Chondrocyte (in vitro differentiated cells): Measurements from ENCODE around the gene PSMB5. TPM values are rescaled to one million over a fixed set of nuclear protein-coding genes. Genes with fewer than 3 reads are reported as not detected.

Experiments
- DNase-seq: peaks from one replicate; pipeline ENCODE4 v3.0.0; 2021; ENCODE audit warnings: mixed read lengths, low spot score
- H3K27ac Mint-ChIP-seq: one replicate; pipeline ENCODE4 v1.8.0; 2021; ENCODE audit warnings: mild to moderate bottlenecking, moderate library complexity, mixed read lengths; ENCODE audit not compliant: unreplicated experiment
- H3K27me3 Mint-ChIP-seq: 2 replicates; pipeline ENCODE4 v1.8.0; 2021; ENCODE audit warnings: low read depth, mixed read lengths
- H3K36me3 Mint-ChIP-seq: 2 replicates; pipeline ENCODE4 v1.8.0; 2021; ENCODE audit warnings: low read depth, mixed read lengths
- H3K4me1 Mint-ChIP-seq: 2 replicates; pipeline ENCODE4 v1.8.0; 2021; ENCODE audit warnings: low read depth, mild to moderate bottlenecking, mixed read lengths
- H3K4me3 Mint-ChIP-seq: one replicate; pipeline ENCODE4 v1.8.0; 2021; ENCODE audit warnings: mild to moderate bottlenecking, moderate library complexity, mixed read lengths; ENCODE audit not compliant: unreplicated experiment
- H3K9me3 Mint-ChIP-seq: 2 replicates; pipeline ENCODE4 v1.8.0; 2021; ENCODE audit warnings: low read depth, mixed read lengths
- CTCF ChIP-seq: fragments of 200-600 bp; sonication (generic); IDR thresholded peaks from 2 replicates; pipeline ENCODE4 v1.5.0; 2021; ENCODE audit warnings: antibody characterized with exemption, mild to moderate bottlenecking, moderate library complexity
- total RNA-seq: library from RNA; stranded (reverse); gene quantifications from 3 replicates; pipeline ENCODE4 v1.2.1, GENCODE V29; 2021

The PSMB5 gene
- total RNA-seq, 1 donor from 2014 or later, result 172 TPM

- no peak for DNase-seq
- no peak overlapping the region for H3K27ac Mint-ChIP-seq
- H3K9me3 Mint-ChIP-seq, result no peaks in the 10 kb centered on the region
- peak; percentile 61 for TF ChIP-seq CTCF
- H3K4me3 Mint-ChIP-seq, result no peak overlapping the region
- H3K4me1 Mint-ChIP-seq, result peaks cover 21% of the 10 kb centered on the region
- peaks cover 3% of the 10 kb centered on the region for H3K36me3 Mint-ChIP-seq
- no peaks in the 10 kb centered on the region for H3K27me3 Mint-ChIP-seq
Measured at GRCh38 chr14:23054000-23054811, 19.5 kb upstream of the PSMB5 start.

GRCh38 chr14:23053426-23053825, 18.7 kb upstream of the PSMB5 start:
- no peak overlapping the region for H3K27ac Mint-ChIP-seq
- peaks cover 20% of the 10 kb centered on the region for H3K4me1 Mint-ChIP-seq
- no peak for DNase-seq
- H3K4me3 Mint-ChIP-seq, result no peak overlapping the region
- no peaks in the 10 kb centered on the region for H3K36me3 Mint-ChIP-seq
- TF ChIP-seq CTCF, result no peak
- H3K9me3 Mint-ChIP-seq, result no peaks in the 10 kb centered on the region
- H3K27me3 Mint-ChIP-seq, result no peaks in the 10 kb centered on the region

DNA sequence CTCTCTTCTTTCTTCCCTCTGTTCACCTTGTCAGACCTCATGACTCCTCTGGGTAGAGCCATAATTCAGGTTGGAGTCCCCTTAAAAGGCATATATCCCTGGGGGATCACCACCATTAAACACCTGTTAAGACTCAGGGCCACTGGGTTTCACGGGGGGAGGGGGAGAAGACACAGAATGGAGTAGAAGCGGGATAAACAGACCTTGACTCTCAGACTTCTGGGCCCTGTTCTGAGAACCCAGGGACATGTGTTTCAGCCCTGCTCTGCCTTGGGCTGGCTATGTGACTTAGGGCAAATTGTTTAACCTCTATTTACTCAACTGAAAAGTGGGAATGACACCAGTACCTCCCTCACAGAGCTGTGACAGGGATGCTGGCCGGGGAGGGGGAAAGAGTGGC, 18.0 kb upstream of the PSMB5 start:
- no peaks in the 10 kb centered on the region for H3K27me3 Mint-ChIP-seq
- H3K27ac Mint-ChIP-seq, result no peak overlapping the region
- TF ChIP-seq CTCF, result no peak
- H3K36me3 Mint-ChIP-seq, result no peaks in the 10 kb centered on the region
- H3K4me1 Mint-ChIP-seq, result peaks cover 14% of the 10 kb centered on the region
- no peak for DNase-seq
- H3K4me3 Mint-ChIP-seq, result no peak overlapping the region
- no peaks in the 10 kb centered on the region for H3K9me3 Mint-ChIP-seq

GRCh38 chr14:23052182-23052623, 17.5 kb upstream of the PSMB5 start:
- Mint-ChIP-seq H3K4me1 (peaks cover 18% of the 10 kb centered on the region), H3K4me3 (no peak overlapping the region), H3K27me3 (no peaks in the 10 kb centered on the region), H3K27ac (no peak overlapping the region), H3K9me3 (no peaks in the 10 kb centered on the region), H3K36me3 (peaks cover 2% of the 10 kb centered on the region)
- no peak for DNase-seq
- no peak for TF ChIP-seq CTCF

GRCh38 chr14:23051141-23052057, 16.7 kb upstream of the PSMB5 start:
- no peak for DNase-seq
- TF ChIP-seq CTCF, result no peak
- H3K27ac Mint-ChIP-seq, result no peak overlapping the region
- H3K4me1 Mint-ChIP-seq, result peaks cover 14% of the 10 kb centered on the region
- peaks cover 2% of the 10 kb centered on the region for H3K36me3 Mint-ChIP-seq
- no peaks in the 10 kb centered on the region for H3K9me3 Mint-ChIP-seq
- no peak overlapping the region for H3K4me3 Mint-ChIP-seq
- no peaks in the 10 kb centered on the region for H3K27me3 Mint-ChIP-seq
